ENCODE measurements around the gene LRP5. TPM values are rescaled to one million over a fixed set of nuclear protein-coding genes. Genes with fewer than 3 reads are reported as not detected.

LRP5 gene
- total RNA-seq, 1 donor from 2014 or later = 65.0 TPM

DNA sequence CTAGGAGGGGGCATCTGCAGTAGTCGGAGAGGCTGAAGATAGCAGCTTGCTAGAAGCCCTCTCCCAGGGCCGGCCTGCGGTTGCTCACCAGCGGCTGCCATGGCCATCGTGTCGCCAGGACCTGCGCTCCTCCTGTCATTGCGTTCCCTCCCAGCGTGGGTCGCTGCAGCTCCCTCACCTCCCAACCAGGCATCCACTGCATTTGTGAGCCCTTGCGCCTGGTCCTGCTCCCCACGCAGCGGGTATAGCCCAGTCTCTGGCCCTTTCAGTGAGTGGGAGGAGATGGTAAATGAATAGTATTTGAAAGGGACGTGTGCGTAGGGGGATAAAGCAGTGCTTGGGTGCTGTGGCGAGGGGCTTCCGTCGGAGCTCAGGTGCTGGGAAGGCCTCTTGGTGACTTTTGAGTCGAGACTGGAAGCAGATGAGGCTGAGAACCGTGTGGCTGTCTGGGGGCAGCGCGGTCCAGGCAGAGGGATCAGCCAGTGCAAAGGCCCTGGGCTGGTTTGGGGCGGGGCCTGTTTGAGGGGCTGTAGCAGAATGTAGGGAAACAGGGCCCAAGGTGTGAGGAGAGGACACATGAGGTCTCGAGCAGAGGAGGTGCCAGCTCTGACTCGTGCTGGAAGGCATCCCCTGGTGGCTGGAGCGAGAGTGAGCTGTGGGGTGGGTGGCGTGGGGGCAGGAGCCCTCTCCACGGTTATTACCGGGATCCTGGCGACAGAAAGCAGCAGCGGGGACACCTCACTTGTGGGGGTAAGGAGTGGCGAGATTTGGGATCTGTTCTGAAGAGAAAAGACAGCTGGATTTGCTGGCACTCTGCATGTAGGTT lies 39.3 kb downstream of the LRP5 start:
- H3K4me1 Mint-ChIP-seq (ENCODE audit: unreplicated experiment) = peaks cover 28% of the 10 kb centered on the region
- H3K4me3 Mint-ChIP-seq = no peak overlapping the region
- H3K9me3 Mint-ChIP-seq = no peaks in the 10 kb centered on the region
- H3K27ac Mint-ChIP-seq = no peak overlapping the region
- H3K36me3 Mint-ChIP-seq = peaks cover 20% of the 10 kb centered on the region
- H3K27me3 Mint-ChIP-seq = no peaks in the 10 kb centered on the region
- DNase-seq (ENCODE audit: extremely low spot score, unreplicated experiment) = no peak
- TF ChIP-seq, protein P1, sequence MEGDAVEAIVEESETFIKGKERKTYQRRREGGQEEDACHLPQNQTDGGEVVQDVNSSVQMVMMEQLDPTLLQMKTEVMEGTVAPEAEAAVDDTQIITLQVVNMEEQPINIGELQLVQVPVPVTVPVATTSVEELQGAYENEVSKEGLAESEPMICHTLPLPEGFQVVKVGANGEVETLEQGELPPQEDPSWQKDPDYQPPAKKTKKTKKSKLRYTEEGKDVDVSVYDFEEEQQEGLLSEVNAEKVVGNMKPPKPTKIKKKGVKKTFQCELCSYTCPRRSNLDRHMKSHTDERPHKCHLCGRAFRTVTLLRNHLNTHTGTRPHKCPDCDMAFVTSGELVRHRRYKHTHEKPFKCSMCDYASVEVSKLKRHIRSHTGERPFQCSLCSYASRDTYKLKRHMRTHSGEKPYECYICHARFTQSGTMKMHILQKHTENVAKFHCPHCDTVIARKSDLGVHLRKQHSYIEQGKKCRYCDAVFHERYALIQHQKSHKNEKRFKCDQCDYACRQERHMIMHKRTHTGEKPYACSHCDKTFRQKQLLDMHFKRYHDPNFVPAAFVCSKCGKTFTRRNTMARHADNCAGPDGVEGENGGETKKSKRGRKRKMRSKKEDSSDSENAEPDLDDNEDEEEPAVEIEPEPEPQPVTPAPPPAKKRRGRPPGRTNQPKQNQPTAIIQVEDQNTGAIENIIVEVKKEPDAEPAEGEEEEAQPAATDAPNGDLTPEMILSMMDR (conservative IDR thresholded peaks at IDR 0.05) = no peak

DNA sequence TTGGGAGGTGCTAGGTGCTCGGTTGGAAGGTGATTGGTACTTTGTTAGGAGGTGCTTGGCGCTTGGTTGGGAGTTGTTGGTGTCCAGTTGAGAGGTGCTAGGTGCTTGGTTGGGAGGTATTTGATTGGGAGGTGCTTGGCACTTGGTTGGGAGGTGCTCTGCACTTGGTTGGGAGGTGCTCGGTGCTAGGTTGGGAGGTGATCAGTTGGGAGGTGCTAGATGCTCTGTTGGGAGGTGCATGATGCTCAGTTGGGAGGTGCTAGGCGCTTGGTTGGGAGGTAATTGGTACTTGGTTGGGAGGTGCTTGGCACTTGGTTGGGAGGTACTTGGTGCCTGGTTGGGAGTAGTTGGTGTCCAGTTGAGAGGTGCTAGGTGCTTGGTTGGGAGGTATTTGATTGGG lies 40.2 kb downstream of the LRP5 start:
- Mint-ChIP-seq H3K27me3 (no peaks in the 10 kb centered on the region), H3K27ac (peak overlapping the region; percentile 54), H3K9me3 (no peaks in the 10 kb centered on the region), H3K36me3 (peaks cover 22% of the 10 kb centered on the region), H3K4me1 (ENCODE audit: unreplicated experiment) (peaks cover 23% of the 10 kb centered on the region), H3K4me3 (no peak overlapping the region)
- DNase-seq (ENCODE audit: extremely low spot score, unreplicated experiment) = no peak
- TF ChIP-seq, protein P1 (conservative IDR thresholded peaks at IDR 0.05) = no peak

DNA sequence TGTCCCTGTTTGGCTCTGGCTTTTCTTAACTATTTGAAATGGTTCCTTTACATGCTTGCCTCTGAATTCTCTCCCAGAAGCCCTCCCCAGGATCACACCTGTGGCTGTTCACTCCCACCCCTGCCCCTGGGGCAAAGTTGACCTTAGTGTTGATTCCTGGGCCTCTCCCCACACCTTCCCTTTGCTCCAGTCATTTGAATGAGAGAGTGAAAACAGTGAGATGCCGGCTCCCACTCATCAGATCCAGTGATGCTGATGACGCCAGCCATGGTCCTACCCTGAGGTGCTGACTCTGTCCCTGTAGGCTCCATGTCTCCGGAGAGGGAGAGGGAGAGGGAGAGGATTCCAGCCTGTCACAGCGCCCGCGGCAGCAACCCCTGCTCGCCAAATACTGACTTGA lies 40.7 kb downstream of the LRP5 start:
- TF ChIP-seq, protein P1 (conservative IDR thresholded peaks at IDR 0.05) = no peak
- no peaks in the 10 kb centered on the region for H3K27me3 Mint-ChIP-seq
- H3K27ac Mint-ChIP-seq = no peak overlapping the region
- H3K4me1 Mint-ChIP-seq (ENCODE audit: unreplicated experiment) = peaks cover 23% of the 10 kb centered on the region
- DNase-seq (ENCODE audit: extremely low spot score, unreplicated experiment) = no peak
- peaks cover 22% of the 10 kb centered on the region for H3K36me3 Mint-ChIP-seq
- H3K9me3 Mint-ChIP-seq = no peaks in the 10 kb centered on the region
- no peak overlapping the region for H3K4me3 Mint-ChIP-seq

DNA sequence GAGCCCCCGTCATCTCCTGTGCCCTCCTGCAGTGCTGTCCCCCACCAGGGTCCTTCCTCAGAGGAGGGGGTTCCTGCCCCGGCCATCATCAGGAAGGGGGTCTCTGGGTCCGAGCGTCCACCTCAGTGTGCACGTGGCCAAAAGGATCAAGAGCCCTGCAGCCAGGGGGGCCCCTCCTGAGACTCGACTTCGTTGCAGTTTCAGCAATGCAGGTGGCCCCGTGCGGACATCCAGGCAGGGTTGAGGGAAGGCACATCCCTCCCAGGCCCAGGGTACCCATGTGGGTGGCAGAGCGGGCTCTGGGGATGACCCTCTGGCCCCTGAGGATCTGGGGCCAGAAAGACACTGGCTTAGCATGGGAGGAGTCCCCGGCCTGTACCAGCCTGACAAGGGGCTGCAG lies 41.3 kb downstream of the LRP5 start:
- TF ChIP-seq, protein P1 (conservative IDR thresholded peaks at IDR 0.05) = no peak
- DNase-seq (ENCODE audit: extremely low spot score, unreplicated experiment) = no peak
- Mint-ChIP-seq H3K36me3 (peaks cover 22% of the 10 kb centered on the region), H3K4me3 (no peak overlapping the region), H3K9me3 (no peaks in the 10 kb centered on the region), H3K4me1 (ENCODE audit: unreplicated experiment) (peaks cover 23% of the 10 kb centered on the region), H3K27ac (no peak overlapping the region), H3K27me3 (no peaks in the 10 kb centered on the region)

DNA sequence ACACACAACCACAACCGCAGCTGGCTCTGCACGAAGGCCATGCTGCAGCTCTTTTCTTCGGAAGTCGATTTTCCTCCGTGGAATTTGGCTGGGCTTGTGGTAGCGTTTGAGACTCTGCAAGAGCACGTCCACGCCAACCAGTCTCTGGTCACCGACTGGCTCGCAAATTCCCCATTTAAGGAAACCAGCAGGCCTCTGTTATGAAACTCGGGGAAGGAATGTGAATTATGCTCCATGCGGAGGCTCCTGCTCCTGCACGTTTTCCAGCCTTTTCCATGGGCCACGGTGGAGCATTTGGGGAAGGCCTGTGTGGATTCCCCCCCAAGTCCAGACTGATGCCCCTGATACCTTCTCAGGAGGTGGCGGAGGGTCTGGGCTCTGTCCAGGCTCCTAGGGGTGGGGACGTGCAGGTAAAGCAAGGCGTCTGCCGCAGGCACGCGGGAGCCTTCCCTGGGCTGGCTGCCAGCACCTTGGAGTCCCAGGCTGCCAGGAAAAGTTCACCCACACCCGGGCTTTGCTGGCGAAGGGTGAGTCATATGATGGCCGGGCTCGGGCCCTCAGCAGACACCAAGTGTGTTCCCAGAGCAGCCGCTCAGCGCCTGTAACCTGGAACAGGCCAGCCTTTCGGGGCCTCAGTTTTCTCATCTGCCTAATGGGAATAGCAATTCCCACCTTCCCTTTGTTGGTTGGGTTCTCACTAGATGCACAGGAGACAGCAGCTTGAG lies 41.9 kb downstream of the LRP5 start:
- peaks cover 23% of the 10 kb centered on the region for H3K4me1 Mint-ChIP-seq (ENCODE audit: unreplicated experiment)
- no peaks in the 10 kb centered on the region for H3K27me3 Mint-ChIP-seq
- H3K27ac Mint-ChIP-seq = no peak overlapping the region
- H3K9me3 Mint-ChIP-seq = no peaks in the 10 kb centered on the region
- TF ChIP-seq, protein P1 (conservative IDR thresholded peaks at IDR 0.05) = no peak
- peaks cover 28% of the 10 kb centered on the region for H3K36me3 Mint-ChIP-seq
- no peak overlapping the region for H3K4me3 Mint-ChIP-seq
- no peak for DNase-seq (ENCODE audit: extremely low spot score, unreplicated experiment)

Measured in type B pancreatic cell (in vitro differentiated cells).